Activated CD8-positive, alpha-beta memory T cell treated with anti-CD3 and anti-CD28 coated beads for 1 hour (primary cell): ENCODE measurements around the gene CPEB3.
"Not testable (repeated sequence)": the region's sequence is repeated elsewhere in the genome, so short reads cannot be mapped to it uniquely, and the experiment has no call there.

ENCODE experiments used
- DNase-seq, 2 donors: peaks; one replicate each; pipeline ENCODE4 v3.0.0-alpha.2; 2020; ENCODE audit warnings: low read depth in 1 of 2; ENCODE audit errors: extremely low read depth in 1 of 2

CPEB3 gene

DNA sequence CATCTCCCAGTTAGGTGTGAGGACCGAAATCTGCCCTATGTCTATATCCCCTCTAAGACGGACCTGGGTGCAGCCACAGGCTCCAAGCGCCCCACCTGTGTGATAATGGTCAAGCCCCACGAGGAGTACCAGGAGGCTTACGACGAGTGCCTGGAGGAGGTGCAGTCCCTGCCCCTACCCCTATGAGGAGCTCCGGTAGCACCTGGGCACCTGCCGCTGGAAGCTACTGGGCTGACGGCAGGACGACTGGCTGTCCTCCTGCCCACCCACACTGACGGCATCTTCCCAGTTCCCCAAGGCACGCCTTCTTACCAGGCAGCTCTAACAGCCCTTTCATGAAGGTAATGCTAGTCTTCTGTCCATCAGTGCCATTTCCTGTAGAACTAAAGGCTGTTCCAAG lies 74.3 kb downstream of the CPEB3 start:
- not testable (repeated sequence) for DNase-seq

DNA sequence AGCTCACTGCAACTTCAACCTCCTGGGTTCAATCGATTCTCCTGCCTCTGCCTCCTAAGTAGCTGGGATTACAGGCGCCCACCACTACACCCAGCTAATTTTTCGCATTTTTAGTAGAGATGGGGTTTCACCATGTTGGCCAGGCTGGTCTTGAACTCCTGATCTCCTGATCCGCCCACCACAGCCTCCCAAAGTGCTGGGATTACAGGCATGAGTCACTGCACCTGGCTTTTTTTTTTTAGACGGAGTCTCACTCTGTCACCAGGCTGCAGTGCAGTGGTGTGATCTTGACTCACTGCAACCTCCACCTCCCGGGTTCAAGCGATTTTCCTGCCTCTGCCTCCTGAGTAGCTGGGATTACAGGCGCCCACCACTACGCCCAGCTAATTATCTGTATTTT lies 75.7 kb downstream of the CPEB3 start:
- not testable (repeated sequence) for DNase-seq

DNA sequence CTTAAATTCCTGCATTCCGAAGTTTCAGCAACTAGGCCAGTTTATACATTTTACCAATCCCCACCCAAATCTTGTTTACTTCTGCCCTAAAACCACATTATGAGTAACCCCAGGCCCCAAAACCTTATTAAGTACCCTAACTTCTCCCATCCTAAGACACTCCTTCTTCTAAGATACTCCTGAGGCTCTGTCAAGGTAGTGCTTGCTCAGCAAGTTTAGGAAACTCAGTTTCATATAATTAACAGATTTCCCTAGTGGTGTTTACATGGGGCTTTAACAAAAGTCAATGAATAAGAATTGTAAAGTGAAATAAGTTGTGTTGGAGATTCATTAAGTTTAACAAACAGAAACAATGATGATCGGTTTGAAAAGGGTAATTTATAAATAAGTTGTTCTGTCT lies 77.8 kb downstream of the CPEB3 start:
- no peak for DNase-seq

DNA sequence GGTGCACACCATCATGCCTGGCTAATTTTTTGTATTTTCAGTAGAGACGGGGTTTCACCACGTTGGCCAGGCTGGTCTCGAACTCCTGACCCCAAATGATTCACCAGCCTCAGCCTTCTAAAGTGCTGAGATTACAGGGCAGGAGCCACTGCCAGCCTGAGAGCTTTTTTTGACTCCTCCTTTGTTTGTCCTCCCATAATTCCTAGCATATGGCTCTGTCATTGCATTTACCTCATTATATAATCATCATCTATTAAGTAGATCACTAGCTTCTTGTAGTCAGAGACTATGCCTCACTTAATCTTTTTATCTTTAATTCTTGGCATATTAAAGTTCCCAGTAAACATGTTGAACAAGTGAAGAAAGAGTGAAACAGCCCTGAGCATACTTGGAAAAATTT lies 82.1 kb downstream of the CPEB3 start:
- DNase-seq = no peak

DNA sequence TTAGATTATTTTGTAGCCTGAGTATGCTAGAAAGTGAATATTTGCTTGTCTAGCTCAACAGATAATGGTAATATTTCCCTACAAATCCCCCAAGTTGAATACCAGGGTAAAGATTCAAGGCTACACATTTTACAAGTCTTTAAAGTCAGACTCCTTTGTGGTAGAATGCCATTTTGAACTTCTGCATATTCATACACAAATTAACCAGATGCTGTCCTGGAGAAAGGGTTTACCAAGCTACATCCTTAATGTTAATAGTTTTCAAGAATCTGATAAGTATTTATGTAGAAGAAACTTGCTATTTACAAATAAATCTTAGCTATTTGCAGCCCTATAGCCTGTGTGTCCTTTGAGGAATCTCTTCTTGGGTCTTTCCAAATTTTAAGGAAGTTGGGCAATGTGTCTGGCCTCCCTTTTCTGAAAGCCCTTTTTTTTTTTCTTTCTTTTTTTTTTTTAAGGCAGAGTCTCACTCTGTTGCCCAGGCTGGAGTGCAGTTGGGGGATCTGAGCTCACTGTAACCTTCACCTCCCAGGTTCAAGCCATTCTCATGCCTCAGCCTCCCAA lies 82.6 kb downstream of the CPEB3 start:
- no peak for DNase-seq

DNA sequence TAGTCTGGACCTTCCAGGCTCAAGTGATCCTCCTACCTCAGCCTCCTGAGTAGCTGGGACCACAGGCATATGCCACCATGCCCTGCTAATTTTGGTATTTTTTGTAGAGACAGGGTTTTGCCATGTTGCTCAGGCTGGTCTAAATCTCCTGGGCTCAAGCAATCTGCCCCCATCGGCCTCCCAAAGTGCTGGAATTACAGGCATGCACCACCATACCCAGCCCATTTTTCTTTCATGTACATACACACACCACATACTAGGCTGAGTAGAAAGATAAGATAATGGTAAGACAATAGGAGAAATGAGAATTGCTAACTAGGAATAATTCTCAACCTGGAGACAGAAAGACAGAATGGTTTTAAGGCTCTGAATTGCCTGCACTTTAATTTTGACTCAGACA lies 83.8 kb downstream of the CPEB3 start:
- no peak for DNase-seq

DNA sequence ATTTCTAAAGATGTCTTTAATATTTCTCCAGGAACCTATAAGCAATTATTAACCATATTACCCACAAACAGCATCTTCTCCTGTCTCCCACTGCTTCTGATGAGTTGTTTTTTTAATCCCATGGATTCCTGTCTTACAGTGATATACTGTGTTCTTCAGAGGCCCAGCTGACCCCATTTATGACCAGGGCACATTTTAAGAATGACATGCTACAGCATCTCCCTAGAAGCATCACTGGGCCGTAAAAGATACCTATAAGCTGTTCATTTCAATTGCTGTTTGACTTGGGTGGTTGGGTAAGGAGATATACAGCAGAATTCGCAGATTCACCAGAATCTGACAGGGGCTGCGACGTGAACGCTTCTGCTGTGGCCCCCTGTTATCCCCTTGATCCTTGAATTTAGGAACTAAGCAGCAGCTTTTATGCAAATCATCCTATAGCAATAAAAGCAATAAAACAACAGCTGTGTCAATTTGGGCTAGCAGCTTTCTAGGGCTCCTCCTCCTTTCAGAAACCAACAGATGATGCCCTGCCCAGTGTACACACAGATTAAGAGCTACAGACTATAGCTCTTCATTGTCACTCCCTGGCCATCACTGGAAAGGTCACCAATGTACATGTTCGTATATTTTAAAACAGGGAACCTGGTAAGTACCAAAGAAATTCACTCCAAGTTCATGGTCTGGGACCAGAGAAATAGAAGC lies 86.8 kb downstream of the CPEB3 start:
- DNase-seq = no peak

DNA sequence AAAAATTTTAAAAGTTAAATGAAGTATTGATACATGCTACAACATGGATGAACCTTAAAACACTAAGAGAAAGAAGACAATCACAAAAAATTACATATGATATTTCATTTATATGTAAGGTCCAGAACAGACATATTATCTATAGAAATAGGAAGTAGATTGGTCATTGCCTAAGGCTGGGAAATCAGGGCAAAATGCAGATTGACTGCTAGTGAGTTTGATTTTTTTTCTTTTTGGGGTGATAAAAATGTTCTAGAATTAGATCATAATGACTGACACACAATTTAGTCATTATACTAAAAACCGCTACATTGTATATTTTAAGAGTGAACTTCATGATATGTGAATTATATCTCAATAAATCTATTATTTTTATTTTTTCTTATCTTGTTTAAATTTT lies 88.3 kb downstream of the CPEB3 start:
- DNase-seq = no peak

DNA sequence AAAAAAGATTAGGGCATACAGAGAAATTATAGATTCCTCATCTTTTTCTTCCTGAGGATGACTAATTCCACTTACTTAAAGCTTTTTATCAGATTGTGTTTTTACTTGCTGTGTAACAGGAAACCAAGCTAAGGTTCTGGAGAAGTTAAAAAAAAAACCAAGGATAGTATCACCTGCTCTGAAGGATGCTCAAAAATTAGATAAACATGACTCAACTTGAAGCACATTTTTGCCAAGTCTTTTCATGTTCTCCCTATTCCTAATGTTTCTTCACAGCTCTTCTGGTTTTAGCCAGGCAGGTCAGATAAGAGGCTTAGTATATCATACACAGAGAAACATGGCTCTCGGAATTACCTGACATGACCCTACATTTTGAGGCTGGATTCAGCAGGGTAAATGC lies 90.3 kb downstream of the CPEB3 start:
- no peak for DNase-seq

DNA sequence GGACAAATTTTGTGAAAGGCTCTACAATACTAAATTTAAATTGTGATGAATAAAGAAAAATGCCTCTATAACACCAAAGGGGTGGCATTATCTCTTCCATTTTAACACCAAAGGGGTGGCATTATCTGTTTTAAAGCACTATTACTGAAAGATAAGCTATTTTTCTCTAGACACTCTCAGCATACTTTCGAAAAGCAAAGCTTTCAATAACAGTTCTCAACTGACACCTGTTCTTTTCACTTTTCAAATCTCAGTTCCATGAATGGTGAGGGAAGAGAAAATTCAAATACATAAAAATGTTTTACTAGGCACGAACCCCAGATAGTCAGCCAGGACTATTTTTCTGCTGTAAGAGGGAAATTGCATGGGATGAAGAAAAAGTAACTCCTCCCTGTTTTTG lies 103.8 kb downstream of the CPEB3 start:
- no peak for DNase-seq

DNA sequence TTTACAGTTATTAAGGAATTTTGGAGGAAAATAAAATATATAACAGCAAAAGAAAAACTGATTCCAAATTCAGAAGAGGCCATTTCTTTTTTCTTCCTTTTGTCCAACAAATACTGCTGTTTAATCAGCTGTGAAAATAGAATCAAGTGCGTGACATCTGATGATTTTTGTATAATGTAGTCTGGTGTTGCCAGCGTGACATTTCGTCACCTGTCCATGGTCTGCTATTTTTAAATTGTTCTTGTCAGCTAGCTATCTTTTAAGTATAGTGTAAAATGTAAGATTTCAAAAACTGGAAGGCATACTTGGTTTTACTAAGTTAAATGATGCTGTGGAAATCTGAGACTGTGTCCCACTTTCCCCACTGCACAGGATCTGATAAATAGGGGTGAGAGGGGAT lies 105.9 kb downstream of the CPEB3 start:
- no peak for DNase-seq

DNA sequence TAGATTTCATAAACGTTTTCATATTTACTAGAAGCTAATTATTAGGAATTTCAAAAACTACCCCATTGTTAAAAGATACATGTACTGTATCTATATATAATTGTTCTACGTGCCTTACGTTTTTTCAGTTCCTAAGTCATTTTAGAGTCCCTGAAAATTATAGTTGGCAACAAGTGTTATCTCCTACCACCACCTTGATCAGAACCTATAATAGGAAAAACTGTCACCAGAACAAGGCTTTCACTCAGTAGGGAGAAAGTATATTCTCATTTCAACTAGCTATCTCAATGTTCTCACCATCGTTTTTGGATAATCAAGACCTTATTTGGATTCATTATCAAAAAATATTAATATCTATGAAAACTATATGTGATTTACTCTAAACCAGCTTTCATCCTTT lies 107.7 kb downstream of the CPEB3 start:
- no peak for DNase-seq

DNA sequence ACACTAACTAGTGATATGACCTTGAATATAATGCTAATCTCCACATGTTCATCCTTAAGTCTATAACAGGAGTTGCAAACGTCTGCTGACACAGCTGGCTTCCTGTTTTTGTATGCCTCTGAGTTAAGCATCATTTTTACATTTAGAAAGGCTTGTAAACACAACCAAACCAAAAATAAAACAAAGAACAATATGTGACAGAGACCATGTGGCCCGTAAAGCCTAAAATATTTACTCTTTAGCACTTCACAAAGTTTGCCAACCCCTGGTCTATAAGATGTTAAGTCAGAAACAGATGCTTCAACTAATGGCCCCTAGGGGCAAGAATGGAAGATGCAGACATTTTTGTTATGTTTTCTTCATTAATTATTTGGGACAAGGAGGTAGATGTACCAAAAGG lies 109.3 kb downstream of the CPEB3 start:
- DNase-seq = no peak

DNA sequence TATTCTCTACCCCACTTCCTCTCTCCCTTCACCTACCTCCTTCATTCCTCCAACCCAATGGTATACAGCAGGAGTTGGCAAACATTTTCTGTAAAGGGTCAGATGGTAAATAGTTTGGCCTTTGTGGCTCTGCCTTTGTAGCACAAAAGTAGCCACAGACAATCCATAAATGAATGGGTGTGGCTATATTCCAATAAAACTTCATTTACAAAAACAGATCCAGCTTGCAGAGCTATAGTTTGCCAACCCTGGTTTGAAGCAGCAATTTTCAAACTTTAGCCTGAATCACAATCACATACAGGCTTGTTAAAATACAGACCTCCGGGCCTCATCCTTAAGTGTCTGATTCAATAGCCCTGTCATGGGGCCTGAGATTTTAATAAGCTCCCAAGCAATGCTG lies 110.5 kb downstream of the CPEB3 start:
- no peak for DNase-seq

DNA sequence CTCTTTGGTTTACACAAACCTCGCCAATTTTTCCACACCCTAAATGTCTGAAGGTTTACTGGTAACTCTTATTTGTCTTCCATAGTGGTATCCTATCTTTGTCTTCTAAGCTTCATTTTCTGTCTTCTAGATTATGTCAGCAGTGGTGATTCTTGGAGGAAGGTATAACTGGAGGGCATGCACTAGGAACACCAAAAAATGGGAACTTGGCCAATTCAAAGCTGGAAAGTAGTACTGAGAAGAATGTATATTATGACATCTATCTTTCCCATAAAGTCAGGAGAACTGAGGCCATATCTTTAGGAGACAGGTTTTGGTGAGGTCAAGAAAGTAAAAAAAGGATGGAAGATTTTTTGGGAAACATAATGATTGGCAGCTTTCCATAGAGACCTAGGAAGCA lies 113.3 kb downstream of the CPEB3 start:
- no peak for DNase-seq

DNA sequence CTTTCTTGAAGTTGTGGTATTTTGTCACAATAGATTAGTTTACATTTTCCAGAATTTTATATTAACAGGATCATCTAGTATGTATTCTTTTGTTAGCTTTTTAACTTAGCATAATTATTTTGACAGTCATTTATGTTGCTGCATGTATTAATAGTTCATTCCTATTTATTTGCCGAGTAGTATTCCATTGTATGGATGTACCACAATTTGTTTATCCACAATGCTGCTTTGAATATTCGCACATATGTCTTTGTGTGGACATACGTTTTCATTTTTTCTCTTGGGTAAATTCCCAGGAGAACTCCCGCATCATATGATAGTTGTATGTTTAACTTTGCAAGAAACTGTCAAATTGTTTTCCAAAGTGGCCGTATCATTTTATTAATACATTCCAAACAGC lies 115.7 kb downstream of the CPEB3 start:
- no peak for DNase-seq

DNA sequence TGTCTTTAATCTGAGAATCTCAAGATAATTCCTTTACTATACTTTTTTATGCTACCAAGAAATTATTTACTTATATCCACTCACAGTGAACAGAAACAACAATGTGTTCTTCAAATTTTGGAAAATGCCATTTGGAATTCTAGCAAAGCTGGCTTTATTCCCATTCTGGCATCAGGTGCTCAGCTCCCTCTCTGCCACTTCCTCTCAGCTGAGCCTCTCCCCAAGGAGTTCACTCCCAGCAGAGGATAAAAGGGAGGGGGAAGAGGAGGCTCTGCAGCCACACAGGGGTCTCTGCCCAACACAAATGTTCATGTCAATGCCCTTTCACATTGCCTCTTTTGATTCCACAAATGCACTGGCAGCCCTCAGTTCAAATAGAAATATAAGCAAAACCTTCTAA lies 116.9 kb downstream of the CPEB3 start:
- DNase-seq = no peak

DNA sequence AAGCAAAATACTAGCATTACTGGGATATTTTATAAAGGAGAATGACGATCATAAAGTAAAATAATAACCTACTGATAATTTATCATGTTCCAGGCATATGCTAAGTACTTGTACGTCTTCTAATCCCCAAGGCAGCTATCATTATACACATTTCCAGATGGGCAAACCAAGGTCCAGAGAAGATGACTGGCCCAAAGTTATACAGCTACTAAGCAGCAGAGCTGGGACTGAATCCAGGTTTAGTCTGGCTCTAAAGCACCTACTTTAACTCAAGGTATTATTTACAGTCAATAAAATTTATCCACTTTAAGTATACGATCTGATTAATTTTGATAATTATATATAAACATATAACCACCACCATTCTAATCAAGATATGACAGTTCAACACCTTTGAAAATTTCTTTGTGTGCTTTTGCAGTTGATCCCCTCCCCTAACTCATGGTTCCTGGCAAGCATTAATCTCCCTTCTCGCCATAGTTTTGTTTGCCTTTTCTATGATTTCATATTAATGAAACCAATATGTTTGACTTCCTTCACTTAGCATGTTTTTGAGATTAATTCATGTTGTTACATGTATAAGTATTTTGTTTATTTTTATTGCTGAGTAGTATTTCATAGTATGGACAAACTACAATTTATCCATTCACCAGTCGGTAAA lies 126.7 kb downstream of the CPEB3 start:
- DNase-seq = no peak

DNA sequence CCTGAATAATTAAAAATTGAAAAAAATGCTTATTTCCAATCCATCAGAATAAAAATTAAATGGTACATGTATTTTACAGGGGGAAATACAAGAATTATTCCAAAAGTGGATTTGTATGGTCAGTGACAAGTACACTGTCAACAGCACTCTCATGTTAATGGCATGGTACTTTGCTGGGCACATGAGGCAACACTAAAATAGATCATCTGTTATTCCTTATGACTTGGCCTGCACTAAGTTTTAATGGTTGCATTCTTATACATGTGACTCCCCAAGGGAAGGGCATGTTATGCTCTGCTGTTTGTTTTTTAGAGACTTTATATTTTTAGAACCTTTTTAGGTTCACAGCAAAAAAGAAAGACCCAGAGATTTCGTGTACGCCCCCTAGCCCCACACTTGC lies 128.3 kb downstream of the CPEB3 start:
- DNase-seq = no peak

DNA sequence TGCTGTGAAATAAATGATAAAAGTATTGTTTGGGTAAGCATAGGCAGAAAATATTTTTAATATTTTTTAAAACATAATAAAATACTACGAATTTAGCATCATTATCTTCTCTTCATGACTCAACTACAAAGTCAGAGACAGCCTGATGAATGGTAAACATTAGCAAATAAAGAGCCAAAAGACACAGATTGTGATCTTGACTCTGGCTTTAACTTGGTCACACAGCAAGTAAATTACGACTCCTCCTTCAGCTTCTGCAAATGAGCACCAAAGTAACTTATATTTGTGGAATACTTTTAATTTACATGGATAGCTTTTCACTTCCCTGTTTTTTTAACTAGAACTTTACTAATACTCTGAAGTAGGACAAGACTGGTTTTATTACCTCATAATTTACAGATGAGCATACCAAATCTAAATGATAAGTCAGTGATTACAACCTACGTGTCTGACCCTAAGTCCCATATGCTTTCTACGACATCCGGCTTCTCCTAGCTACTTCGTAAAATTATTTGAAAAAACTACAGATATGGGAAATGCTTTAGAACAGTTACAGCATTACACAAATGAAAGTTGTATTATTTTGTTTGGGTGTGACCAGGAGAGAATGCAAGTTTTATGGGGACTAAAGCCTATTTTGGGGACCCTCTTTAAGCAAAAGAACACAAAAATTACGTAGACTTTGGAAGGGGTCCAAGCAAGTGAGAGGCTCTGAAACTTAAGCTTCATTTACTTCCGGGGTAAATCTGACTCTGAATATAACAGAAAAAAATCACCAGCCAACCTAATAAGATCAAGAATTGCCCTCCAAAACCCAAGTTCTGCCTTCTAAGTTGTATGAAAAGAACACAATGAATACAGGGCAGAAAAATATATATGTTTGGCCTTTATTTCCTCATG lies 133.8 kb downstream of the CPEB3 start:
- no peak for DNase-seq

DNA sequence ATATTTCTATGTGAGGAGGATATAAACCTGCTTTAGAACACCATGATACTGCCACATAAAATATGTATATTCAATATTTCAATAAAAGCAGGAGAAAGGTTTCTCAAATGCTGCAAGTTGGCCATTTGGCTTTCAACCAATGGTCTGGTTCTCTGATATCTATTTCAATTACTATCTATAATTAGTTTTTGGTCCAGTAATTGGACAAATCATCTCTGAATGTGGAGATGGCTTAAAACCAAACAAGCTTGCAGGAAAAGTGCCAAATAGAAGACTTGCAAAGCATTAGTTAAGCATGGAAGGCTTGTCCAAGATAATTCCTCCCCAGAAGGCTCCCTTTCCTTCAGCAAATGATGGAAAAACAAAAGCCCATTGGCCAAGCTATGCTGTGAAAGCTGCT lies 140.1 kb downstream of the CPEB3 start:
- DNase-seq = no peak

DNA sequence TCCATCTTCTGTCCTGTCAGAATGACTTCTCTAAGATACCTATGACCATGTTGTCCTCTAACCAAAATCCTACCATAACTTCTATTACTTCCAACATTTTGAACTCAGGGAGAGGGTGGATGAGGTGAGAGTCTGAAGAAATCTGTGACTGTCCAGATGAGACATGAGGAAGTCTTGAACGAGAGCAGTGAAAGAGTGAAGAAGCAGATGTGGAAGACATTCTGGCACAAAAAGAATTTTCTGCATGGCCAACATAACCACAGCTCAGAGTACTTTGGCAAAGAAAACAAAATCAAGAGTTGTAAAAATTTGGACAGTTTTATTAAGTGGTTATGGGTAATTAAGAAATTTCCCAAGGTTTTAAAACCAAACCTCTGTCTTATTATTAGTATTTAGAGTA lies 141.6 kb downstream of the CPEB3 start:
- DNase-seq = no peak
